ENCODE data around the gene LDHD. TPM values are rescaled to one million over a fixed set of nuclear protein-coding genes. Genes with fewer than 3 reads are reported as not detected.

Gene LDHD
- total RNA-seq, 1 donor from 2014 or later: 10.1 TPM

DNA sequence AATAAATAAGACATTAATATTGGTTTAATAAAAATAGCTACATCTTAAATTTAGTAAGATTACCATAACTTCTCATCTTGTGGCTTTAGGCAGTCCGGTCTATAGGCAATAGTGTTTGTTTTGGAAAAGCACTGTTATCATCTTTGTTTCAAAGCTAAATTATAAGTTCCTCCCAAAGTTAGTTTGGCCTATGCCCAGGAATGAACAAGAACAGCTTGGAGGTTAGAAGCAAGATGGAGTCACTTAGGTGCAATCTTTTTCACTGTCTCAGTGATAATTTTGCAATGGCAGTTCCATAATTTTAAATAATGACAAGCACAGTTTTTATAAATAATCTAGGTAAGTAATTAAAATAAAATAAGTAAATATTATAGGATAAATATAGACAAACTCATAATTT lies 6.0 kb upstream of the LDHD start:
- no peak for TF ChIP-seq POLR2AphosphoS5 (IDR thresholded peaks at IDR 0.05; ENCODE audit: insufficient read depth in 1 of 2, low read depth in 1 of 2)
- TF ChIP-seq POLR2A (IDR thresholded peaks at IDR 0.05): no peak
- TF ChIP-seq, protein P1, sequence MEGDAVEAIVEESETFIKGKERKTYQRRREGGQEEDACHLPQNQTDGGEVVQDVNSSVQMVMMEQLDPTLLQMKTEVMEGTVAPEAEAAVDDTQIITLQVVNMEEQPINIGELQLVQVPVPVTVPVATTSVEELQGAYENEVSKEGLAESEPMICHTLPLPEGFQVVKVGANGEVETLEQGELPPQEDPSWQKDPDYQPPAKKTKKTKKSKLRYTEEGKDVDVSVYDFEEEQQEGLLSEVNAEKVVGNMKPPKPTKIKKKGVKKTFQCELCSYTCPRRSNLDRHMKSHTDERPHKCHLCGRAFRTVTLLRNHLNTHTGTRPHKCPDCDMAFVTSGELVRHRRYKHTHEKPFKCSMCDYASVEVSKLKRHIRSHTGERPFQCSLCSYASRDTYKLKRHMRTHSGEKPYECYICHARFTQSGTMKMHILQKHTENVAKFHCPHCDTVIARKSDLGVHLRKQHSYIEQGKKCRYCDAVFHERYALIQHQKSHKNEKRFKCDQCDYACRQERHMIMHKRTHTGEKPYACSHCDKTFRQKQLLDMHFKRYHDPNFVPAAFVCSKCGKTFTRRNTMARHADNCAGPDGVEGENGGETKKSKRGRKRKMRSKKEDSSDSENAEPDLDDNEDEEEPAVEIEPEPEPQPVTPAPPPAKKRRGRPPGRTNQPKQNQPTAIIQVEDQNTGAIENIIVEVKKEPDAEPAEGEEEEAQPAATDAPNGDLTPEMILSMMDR (IDR thresholded peaks at IDR 0.05): no peak
- no peaks in the 10 kb centered on the region for H3K4me1 ChIP-seq
- no peaks in the 10 kb centered on the region for H3K9me3 ChIP-seq
- H3K27me3 ChIP-seq: no peaks in the 10 kb centered on the region
- H3K4me3 ChIP-seq: no peak overlapping the region
- DNase-seq (ENCODE audit: extremely low spot score in 2 of 2): no peak
- intact Hi-C loops (cut with DNase I): no loop called here
- no peaks in the 10 kb centered on the region for H3K36me3 ChIP-seq
- H3K27ac ChIP-seq: no peak overlapping the region

DNA sequence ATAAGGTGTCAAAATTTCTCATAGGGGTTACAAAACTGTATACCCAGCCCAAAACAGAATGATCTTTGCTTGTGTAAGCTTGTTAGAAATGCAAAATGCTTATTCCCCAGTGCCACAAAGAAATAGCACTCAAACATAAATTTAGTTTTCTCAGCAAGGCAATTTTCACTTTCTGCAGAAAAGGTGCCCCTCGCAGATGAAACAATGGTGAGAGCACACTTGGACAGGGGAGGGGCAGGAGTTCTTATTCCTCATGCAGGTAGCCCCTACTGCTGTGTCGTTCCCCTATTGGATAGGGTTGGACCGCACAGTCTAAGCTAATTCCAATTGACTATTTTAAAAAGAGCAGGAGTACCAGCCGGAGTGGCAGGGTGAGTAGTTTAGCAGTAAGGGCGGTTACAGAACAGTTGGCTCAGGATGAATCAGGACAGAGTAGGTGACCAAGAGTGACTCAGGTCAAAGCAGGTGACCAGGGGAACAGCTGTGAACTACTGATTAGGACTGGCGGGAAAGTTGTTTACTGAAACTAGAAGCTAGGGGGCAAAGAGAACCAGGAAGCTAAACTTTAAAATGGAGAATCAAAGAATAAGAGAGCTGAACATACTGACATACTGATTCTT lies 5.5 kb upstream of the LDHD start:
- Histone ChIP-seq H3K27me3 (no peaks in the 10 kb centered on the region), H3K4me3 (no peak overlapping the region), H3K27ac (no peak overlapping the region), H3K4me1 (no peaks in the 10 kb centered on the region), H3K9me3 (no peaks in the 10 kb centered on the region), H3K36me3 (no peaks in the 10 kb centered on the region)
- no peak for DNase-seq (ENCODE audit: extremely low spot score in 2 of 2)
- TF ChIP-seq, protein P1 (IDR thresholded peaks at IDR 0.05): no peak
- TF ChIP-seq POLR2AphosphoS5 (IDR thresholded peaks at IDR 0.05; ENCODE audit: insufficient read depth in 1 of 2, low read depth in 1 of 2) (no peak), POLR2A (IDR thresholded peaks at IDR 0.05) (no peak)
- intact Hi-C loops (cut with DNase I): no loop called here

DNA sequence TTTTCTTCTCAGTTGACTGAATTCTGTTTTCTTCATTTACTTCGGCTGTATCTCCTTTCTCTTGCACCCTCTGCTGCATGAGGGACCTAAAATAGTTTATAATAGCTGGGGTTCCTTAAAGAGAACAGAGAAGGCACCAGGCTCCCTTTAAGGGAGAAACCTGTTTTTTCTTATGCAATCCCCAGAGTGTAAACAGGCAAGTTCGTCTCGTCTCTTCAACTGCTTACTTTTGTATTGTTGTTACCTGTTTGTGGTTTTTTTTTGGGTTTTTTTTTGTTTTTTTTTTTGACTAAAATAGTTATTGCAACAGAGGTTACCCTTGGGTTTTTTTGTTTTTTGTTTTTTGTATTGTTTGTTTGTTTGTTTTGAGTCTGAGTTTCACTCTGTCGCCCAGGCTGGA lies 3.7 kb upstream of the LDHD start:
- H3K4me3 ChIP-seq: no peak overlapping the region
- intact Hi-C loops (cut with DNase I): no loop called here
- no peak for DNase-seq (ENCODE audit: extremely low spot score in 2 of 2)
- no peaks in the 10 kb centered on the region for H3K9me3 ChIP-seq
- TF ChIP-seq, protein P1 (IDR thresholded peaks at IDR 0.05): no peak
- no peak for TF ChIP-seq POLR2AphosphoS5 (IDR thresholded peaks at IDR 0.05; ENCODE audit: insufficient read depth in 1 of 2, low read depth in 1 of 2)
- no peak for TF ChIP-seq POLR2A (IDR thresholded peaks at IDR 0.05)
- no peaks in the 10 kb centered on the region for H3K27me3 ChIP-seq
- no peak overlapping the region for H3K27ac ChIP-seq
- no peaks in the 10 kb centered on the region for H3K36me3 ChIP-seq
- H3K4me1 ChIP-seq: peaks cover 17% of the 10 kb centered on the region

DNA sequence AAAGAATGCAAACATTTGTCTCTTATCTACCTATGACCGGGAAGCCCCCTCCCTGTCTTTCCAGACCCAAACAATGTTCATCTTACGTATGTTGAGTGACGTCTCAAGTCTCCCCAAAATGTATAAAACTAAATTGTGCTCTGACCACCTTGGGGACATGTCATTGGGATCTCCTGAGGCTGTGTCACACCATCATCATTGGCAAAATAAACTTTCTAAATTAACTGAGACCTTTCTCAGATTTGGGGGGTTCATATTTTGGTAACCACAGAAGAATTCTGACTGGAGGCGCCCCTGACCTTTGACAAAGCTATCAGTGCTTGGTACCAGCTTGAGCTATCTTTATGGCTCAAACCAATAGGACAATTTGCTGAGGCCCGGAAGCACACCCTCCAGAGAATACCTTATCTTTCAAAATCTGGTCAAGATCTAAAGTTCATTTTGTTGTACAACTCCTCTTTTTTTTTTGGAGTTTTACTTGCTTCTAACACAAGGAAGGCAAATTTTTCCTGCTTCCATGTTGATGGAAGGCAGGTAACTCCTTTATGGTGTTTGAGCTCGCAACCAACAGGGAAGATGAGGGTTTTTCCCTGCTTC lies 2.5 kb upstream of the LDHD start:
- TF ChIP-seq POLR2AphosphoS5 (IDR thresholded peaks at IDR 0.05; ENCODE audit: insufficient read depth in 1 of 2, low read depth in 1 of 2) (no peak), POLR2A (IDR thresholded peaks at IDR 0.05) (no peak)
- TF ChIP-seq, protein P1 (IDR thresholded peaks at IDR 0.05): no peak
- Histone ChIP-seq H3K9me3 (no peaks in the 10 kb centered on the region), H3K4me3 (no peak overlapping the region), H3K36me3 (no peaks in the 10 kb centered on the region), H3K27me3 (no peaks in the 10 kb centered on the region), H3K27ac (no peak overlapping the region), H3K4me1 (peaks cover 19% of the 10 kb centered on the region)
- intact Hi-C loops (cut with DNase I): no loop called here
- no peak for DNase-seq (ENCODE audit: extremely low spot score in 2 of 2)

DNA sequence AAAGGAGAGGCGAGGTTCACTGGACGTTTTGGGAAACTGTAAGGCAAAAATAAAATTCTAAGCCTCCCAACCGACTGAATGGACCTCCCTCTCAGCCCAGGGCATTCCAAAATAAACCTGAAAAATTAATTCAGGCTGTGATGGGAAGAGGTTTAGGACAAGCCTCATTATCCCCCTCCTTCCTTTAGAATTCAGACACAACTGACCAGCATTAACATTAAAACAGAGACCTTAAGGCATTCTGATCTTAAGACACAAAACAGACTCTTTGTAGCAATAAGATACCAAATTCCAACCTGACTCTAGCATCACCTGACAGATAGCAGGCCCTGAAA lies 298 bp upstream of the LDHD start:
- no peak for TF ChIP-seq POLR2A (IDR thresholded peaks at IDR 0.05)
- no peak for TF ChIP-seq POLR2AphosphoS5 (IDR thresholded peaks at IDR 0.05; ENCODE audit: insufficient read depth in 1 of 2, low read depth in 1 of 2)
- TF ChIP-seq, protein P1 (IDR thresholded peaks at IDR 0.05): no peak
- intact Hi-C loops (cut with DNase I): no loop called here
- no peak for DNase-seq (ENCODE audit: extremely low spot score in 2 of 2)
- Histone ChIP-seq H3K9me3 (no peaks in the 10 kb centered on the region), H3K27ac (peak overlapping the region; percentile 43), H3K36me3 (no peaks in the 10 kb centered on the region), H3K27me3 (no peaks in the 10 kb centered on the region), H3K4me3 (peak overlapping the region; percentile 48 to 52), H3K4me1 (peaks cover 19% of the 10 kb centered on the region)

All from vagina (tissue), 2 donors.